GM19452 (cell line): ENCODE results near the gene GRAP2.
"Not testable (repeated sequence)": the region's sequence is repeated elsewhere in the genome, so short reads cannot be mapped to it uniquely, and the experiment has no call there.

Source experiments
- ATAC-seq: cut with Tn5 transposase; IDR thresholded peaks from one replicate; pipeline ENCODE4 v1.9.1; 2021; ENCODE audit not compliant: unreplicated experiment

Gene GRAP2

GRCh38 chr22:39896313-39896996 lies 4.4 kb upstream of the GRAP2 start:
- ATAC-seq, result no peak

DNA sequence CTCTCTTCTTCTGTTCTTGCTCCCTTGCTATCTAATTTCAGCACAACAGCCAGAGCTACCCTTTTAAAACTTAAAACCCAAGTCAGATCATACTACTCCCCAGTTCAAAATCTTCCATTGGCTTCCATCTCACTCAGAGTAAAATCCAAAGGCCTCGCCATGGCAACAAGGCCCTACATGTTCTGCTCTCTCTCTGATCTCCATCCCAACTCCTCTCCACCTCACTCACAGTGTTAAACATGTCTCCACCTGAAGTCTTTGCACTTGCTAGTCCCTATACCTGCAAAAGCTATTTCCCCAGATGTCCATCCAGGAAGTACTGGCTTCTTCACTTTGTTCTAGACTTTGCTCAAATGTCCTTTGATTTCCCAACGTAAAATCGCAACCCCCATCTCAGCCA lies 3.0 kb upstream of the GRAP2 start:
- ATAC-seq, result no peak

- peak; percentile 68 for ATAC-seq
Observed at GRCh38 chr22:39898997-39899396, 1.9 kb upstream of the GRAP2 start.

DNA sequence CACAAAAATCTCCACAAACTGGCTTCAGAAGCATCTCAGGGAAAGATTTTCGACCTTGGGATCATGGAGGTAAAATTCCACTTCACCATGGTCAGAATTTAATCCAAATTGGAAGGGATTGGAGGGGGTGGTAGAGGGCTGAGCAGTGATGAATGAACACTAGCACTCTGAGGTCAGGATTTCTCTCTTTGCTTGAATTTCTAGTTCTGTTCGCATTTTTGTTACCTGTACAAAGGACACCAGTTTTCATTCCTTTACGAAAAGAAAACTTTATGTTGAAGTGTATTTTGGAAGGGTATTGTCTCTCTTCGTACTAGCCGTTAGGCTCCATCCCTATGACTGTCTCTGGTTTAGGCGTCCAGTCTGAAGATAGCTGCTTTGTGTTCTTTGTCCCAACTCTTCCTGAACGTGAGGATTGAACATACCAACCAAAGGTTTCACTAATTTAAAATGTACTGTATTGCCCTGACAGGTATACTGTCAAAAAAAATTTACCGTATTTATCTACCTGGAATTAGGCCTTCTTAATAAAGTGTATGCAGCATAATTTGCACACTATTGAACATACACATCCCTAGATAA lies 772 bp downstream of the GRAP2 start:
- no peak for ATAC-seq

- not testable (repeated sequence) for ATAC-seq
Observed at GRCh38 chr22:39904024-39904423, 3.1 kb downstream of the GRAP2 start.

GRCh38 chr22:39904862-39905261 lies 4.0 kb downstream of the GRAP2 start:
- ATAC-seq, result no peak

GRCh38 chr22:39905687-39906086 lies 4.8 kb downstream of the GRAP2 start:
- ATAC-seq, result no peak

- no peak for ATAC-seq
Observed at GRCh38 chr22:39906207-39906606, 5.3 kb downstream of the GRAP2 start.

DNA sequence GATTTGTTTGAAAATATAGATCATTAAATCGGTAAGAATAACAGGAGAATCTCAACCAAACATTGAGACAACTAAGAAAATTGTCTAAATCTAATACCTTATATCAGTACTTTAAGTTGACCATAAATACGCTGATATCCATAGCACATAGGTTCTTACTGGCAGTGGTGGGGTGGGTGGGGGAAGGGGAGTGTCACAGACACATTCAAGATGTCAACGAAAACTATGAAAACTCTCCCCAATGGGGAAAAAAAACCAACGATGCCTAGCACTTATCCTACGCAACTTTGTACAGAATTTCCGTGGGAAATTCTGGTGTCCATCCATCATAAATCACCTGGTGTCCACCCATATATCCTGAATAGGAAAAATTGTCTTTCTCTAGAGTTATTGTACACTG lies 6.2 kb downstream of the GRAP2 start:
- ATAC-seq, result no peak

DNA sequence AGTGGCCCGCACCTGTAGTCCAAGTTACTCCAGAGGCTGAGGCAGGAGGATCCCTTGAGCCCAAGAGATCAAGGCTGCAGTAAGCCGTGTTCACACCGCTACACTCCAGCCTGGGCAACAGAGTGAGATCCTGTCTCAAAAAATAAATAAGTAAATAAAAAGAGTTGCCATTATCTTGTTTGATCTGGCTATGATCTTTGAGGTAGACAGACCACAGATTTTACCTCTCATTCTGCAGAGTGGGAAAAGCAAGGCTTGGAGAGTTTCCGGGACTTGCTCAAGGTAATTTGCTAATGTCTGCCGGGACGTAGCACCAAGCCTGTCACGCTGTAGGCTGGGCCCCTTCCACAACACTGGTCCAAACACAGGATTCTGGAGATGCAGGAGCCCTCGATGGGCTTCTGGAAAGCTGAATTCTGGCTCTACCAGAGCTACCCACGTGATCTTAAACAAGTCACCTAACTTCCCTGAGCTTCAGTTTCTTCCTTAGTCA lies 6.8 kb downstream of the GRAP2 start:
- no peak for ATAC-seq

DNA sequence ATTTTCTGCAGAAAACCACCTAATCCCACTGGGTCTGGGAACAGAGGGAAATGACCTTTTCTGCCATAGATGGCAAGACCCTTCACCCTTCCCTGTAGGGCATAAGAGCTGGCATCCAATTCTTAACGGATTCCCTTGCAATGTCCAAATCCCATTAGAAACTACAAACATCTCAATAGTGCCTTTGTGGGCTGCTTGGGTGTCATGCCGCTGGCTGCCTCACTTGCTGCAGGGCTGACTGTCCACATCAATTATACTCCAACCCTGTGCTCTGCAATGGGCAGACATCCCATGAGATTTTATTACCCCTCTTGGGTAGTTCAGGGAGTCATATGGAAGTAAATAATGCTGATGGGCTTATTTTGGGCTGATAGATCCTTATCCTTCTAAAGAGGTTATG lies 7.3 kb downstream of the GRAP2 start:
- ATAC-seq, result no peak

- no peak for ATAC-seq
Observed at GRCh38 chr22:39908737-39909136, 7.9 kb downstream of the GRAP2 start.

DNA sequence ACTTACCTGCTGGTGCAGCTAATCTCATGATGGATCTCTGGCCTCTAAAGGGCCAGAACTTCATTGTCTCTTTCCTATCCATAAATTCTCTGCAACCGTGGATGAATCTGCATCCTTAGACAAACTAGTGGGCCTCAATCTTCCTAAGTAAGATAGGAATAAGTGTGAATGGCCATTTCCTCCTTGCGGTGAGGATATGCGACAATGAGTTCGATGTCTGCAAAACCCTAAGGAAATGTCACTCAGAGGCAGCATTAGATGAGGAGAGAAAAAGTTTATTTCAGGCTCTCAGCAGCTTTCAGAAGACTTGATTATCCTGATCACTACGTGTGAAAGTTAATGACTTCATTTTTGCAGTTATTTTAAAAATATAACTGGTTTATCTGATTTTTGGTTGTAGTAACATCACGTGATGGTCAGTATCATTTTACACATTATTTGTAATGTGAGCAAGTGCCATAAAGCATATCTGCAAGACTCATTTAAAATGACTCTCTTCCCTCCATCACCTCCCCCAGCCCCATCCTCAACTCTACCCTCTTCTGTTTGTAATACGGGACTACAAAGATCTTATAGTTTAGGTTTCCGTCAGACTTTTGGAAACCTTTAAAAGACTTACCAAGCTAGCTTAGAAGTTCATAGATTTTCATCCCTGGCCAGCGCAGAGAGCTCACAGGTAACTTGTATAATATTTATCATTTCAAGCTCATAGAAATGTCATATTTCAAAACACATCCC lies 10.2 kb downstream of the GRAP2 start:
- ATAC-seq, result no peak

DNA sequence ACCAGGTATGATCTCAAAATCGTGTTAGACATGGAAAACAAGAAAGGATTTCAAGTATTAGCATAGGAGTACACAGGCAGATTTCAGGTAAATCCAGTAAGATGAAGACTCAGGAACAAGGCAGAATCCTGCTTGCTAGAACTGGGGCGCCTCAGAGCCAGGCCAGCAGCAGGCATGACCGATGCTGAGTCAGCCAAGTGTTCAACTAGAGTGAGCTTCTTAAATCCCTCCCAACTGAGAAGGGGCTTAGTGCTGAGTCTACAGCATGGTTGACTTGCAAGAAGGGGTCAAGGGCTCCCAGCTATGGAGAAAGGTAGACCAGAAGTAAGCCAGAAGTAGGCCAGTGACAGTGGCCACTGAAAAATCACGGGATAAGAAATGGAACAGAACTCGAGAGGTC lies 12.4 kb downstream of the GRAP2 start:
- ATAC-seq, result no peak

DNA sequence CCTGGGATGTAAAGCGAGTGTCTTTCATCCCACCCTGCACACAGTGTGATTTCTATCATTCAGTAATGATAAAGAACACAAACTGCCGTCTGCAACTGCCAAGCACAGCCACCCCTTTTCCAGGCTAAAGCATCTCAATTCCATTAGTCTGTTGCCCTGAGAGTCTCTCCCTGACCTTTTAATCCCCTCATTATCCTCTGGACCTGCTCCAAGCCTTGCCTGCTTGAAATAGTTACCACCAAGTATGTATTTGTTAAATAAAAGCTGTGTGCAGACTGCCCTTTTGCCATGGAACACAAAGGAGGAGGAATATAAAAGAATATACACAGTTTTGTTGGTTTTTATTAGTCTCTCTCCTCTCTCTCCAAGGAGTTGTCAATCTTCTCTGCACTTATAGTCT lies 13.0 kb downstream of the GRAP2 start:
- ATAC-seq, result no peak

GRCh38 chr22:39914584-39914983 lies 13.7 kb downstream of the GRAP2 start:
- ATAC-seq, result no peak

- ATAC-seq, result no peak
Observed at GRCh38 chr22:39915295-39915726, 14.4 kb downstream of the GRAP2 start.

DNA sequence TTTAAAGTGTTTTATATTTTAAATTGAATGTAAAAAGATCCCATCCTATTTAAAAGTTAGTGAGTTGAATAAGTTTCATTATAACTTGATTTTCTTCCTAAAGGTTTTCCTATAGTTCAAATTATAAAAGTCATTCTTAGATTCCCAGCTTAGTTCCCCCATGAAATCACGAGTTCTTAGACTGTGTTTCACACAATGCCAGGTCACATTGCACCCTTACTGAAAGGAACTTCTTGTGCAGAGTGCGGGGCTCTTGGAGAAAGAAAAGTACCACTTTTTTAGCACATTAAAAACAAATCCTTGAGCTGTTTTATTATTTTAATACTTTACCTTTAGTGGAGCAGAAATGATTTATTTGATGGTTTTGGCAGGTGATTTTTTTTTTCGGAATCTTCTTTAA lies 15.6 kb downstream of the GRAP2 start:
- no peak for ATAC-seq

GRCh38 chr22:39917197-39917643 lies 16.3 kb downstream of the GRAP2 start:
- no peak for ATAC-seq

GRCh38 chr22:39917776-39918495 lies 17.1 kb downstream of the GRAP2 start:
- no peak for ATAC-seq

DNA sequence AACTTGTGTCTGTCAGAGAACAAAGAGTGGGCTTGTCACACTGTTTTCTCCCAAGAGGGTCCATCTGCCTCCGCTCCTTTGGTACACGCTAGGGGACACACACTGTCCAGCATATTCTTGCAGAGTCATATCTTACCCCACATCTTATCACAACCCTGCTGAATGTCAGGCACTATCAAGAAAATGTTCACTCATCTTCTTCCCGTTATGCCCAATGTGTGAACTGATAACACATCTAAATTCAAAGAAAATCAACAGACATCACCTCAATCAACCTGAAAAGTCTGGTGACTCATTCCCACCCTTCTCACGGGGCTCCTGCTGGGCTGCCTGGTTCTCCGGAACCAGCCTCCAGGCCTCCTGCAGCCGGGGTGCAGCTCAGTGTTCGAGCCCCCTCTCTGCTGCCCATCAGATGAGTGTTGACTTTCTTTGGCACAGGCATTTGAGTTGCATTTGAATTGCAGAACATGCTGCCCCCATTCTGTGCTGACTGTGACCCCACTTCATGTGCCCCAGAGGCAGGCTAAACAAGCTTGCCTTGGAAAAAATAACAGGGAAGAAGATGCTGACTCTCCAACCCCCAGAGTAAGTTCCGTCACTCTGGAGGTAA lies 19.4 kb downstream of the GRAP2 start:
- ATAC-seq, result no peak
